Measurements from ENCODE around the gene MRPS12.
"Not testable (repeated sequence)": the region's sequence is repeated elsewhere in the genome, so short reads cannot be mapped to it uniquely, and the experiment has no call there.

The MRPS12 gene

GRCh38 chr19:38930776-38931520, at the start of gene MRPS12:
Gene MRPS12 (plus strand): TSS chr19:38930944. CDS start chr19:38931295, 351 bp downstream.
- DNase-seq (ENCODE audit: low read depth), result peak; percentile 96

DNA sequence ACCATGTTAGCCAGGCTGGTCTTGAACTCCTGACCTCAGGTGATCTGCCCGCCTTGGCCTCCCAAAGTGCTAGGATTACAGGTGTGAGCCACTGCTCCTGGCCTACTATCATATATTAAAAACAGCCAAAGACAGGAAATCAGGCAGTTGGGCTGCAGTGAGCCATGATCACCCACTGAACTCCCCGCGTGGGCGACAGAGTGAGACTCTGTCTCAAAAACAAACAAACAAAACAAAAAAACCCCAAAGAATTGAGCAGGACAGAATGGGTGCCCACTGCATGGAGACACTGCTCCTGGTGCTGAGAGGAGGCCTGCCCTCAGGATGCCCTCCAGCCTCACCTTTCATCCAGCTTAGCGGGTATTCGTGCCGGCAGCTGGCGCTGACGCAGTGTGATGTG, 47.5 kb upstream of the MRPS12 start:
- no peak for DNase-seq (ENCODE audit: low read depth)

DNA sequence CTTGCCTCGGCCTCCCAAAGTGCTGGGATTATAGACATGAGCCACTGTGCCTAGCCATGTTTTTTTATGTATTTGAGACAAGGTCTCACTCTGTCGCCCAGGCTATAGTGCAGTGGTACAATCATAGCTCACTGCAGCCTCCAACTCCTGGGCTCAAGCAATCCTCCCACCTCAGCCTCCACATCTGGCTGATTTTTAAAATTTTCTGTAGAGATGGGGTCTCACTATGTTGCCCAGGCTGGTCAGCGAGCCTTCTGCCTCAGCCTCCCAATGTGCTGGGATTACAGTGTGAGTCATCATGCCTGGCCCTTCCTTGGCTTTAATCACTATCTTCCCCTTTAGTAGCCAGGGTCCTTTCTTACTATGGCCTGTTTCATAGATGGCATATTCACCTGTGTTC, 46.1 kb upstream of the MRPS12 start:
- not testable (repeated sequence) for DNase-seq (ENCODE audit: low read depth)

- no peak for DNase-seq (ENCODE audit: low read depth)
These were observed 41.9 kb upstream of the MRPS12 start for GRCh38 chr19:38888876-38889275.

DNA sequence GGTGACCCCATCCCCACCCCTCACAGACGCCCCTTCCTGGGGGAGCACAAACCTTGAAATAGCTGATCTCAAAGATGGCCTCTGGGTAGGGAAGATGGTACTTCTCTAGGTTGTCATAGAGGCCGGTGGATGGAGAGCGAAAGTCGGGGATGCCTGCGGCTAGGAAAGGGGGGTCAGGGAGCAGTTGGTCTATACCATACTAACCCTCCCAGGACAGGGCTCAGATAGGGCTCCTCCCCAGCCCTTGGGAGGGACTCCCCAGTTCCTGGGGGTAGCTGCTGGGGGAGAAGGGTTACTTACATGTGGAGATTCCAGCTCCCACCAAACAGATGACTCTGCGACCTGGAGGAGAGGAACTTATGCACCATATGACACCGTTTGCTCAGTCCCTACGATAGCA, 40.9 kb upstream of the MRPS12 start:
- DNase-seq (ENCODE audit: low read depth), result no peak

GRCh38 chr19:38890686-38891085, 40.1 kb upstream of the MRPS12 start:
- DNase-seq (ENCODE audit: low read depth), result no peak

GRCh38 chr19:38891771-38892170, 39.0 kb upstream of the MRPS12 start:
- DNase-seq (ENCODE audit: low read depth), result no peak

DNA sequence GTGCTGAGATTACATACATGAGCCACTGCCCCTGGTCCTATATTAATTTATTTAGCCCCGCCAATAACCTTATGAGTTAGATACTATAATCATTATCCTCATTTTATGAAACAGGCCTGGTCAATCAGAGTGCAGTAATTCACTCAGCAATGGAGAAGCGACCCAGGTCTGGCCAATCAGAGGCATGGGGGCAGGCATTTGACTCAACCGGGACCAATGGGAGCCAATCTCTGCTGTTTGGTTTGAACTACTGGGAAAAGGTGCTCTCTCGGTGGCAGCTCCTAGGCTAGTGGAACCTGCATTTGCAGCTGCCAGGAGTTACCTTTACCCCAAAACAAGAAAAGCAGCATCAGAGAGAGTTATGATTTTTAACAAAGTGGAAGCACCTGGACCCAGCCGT, 37.9 kb upstream of the MRPS12 start:
- no peak for DNase-seq (ENCODE audit: low read depth)

GRCh38 chr19:38893341-38893771, 37.4 kb upstream of the MRPS12 start:
- no peak for DNase-seq (ENCODE audit: low read depth)

- no peak for DNase-seq (ENCODE audit: low read depth)
These were observed 35.8 kb upstream of the MRPS12 start for GRCh38 chr19:38894968-38895367.

DNA sequence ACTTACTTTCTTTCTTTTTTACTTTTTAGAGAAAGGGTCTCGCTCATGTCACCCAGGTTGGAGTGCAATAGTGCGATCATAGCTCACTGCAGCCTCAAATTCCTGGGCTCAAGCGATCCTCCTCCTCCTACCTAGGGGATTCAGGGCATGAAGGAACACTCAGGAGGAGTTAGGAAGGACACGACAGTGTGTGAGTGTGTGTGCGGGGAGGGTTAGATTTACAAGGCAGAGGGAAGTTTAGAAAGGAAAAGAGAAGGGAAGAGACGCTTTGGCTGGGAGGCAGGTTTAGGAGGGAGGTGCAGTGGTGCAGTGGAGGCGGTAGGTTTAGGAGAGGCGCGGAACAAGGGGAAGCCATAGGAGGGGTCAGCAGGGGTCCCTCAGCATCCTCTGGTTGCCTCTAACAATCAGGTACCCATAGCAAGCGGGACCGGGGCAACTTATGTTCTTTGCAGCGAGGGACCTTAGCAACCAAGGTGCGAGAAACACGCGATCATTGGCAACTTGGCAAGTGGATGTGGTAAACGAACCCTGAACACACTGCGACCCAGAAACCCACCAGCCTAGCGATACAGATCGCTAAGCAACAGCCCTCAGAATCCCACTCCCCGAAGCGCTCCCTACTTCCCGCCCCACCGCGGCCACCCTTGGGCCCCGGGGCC, 31.8 kb upstream of the MRPS12 start:
- no peak for DNase-seq (ENCODE audit: low read depth)

- DNase-seq (ENCODE audit: low read depth), result peak; percentile 97
These were observed 31.1 kb upstream of the MRPS12 start, which contains the start of the genes NFKBIB and SIRT2 for GRCh38 chr19:38899447-38900201. Gene NFKBIB (plus strand): TSS chr19:38899969. CDS start chr19:38900033, 64 bp downstream. Gene SIRT2 (minus strand): TSS chr19:38899618. CDS start chr19:38899521, 97 bp downstream.

DNA sequence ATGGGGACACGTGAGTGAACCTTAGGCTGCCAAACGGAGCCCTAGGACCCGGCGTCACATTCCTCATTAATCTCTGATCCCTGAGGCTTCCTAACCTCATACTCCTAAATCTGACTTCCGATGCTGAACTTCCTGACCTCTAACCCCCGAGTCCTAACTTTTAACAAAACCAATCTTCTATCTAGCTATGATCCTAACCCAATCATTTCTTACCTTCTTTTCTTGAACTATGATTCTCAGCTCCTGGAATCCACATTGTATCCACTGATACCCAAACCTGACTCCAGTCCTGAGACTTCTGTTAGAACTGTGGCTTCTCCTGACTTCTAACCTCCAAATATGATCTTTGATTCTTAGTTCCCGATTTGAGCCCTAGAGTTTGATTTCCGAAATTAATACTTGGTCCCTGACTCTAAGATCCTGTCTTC, 30.5 kb upstream of the MRPS12 start:
- no peak for DNase-seq (ENCODE audit: low read depth)

GRCh38 chr19:38900743-38901190, 30.0 kb upstream of the MRPS12 start:
- DNase-seq (ENCODE audit: low read depth), result no peak

DNA sequence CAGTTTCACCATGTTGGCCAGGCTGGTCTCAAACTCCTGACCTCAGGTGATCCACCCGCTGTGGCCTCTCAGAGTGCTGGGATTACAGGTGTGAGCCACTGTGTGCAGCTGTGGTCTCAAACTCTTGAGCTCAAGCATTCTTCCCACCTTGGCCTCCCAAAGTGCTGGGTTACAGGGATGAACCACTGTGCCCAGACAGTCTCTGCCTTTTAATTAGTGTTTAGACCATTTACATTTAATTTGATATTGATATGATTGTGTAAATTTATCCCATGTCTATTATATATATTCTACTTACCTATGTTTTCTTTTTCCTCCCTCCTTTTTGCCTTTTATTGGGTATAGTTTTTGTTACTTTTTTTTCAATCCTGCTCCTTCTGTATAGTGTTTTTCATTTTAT, 29.1 kb upstream of the MRPS12 start:
- DNase-seq (ENCODE audit: low read depth), result no peak

GRCh38 chr19:38904581-38905539, 25.9 kb upstream of the MRPS12 start:
- DNase-seq (ENCODE audit: low read depth), result no peak

DNA sequence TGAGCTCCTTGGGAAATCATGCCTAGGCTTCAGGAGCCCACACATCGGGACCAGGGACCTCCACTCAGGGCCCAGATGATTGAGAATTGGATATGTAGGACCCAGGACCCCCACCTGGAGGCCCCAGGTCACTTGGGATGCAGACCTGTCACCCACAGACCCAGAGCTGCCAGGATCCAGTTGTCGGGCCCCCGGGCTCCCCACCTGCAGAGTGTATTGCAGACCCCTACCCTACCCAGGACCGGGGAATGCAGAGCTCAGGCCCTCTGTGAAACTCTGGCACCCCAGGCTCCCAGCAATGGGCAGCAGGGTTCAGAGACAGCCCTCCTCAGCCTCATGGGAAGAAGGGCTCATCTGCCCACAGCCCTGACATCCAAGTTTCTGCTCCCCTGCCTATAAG, 25.1 kb upstream of the MRPS12 start:
- DNase-seq (ENCODE audit: low read depth), result no peak

- no peak for DNase-seq (ENCODE audit: low read depth)
These were observed 23.5 kb upstream of the MRPS12 start for GRCh38 chr19:38907227-38907626.

GRCh38 chr19:38907670-38908069, 23.1 kb upstream of the MRPS12 start:
- no peak for DNase-seq (ENCODE audit: low read depth)

DNA sequence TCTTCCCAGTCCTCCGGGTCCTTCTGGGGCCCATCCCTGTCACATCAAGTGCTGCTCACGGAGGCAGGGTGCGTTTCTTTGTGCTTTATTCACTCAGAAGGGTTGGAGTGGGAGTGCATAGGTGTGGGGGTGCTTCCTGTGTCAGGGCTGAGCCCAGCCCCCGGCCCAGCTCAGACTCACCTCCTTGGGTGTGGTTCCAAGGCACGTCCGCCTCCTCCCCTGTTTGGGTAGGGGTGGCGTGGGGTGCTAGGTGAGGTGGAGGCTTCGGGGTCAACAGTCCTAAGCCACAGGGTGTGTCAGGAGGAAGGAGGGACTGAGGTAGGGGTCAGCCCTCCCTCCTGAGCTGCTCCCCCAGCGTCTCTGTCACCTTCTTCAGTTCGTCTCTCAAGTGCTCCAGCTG, 21.8 kb upstream of the MRPS12 start:
- no peak for DNase-seq (ENCODE audit: low read depth)

DNA sequence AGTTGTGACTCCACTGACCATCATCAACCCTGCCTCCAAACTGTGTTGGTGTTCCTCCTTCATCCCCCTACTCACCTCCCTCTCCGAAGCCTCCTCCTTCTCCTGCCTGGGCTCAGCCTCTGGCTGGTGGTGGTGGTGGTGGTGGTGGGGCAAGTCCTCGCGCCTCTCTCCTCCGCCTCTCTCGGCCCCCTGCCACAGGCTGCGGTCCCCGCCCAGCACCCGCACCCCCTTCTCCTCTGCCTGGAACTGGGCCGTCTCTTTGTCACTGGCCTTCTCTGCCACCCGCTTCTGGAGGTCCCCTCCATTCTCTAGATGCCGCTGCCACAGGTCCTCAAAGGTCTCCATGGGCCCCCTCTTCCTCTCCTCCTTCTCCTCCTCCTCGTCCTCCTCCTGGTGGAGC, 20.3 kb upstream of the MRPS12 start:
- no peak for DNase-seq (ENCODE audit: low read depth)
